SK-N-SH treated with all-trans-retinoic acid at 6 μM for 48 hours (cell line): ENCODE data around the gene MLPH.
"Not testable (repeated sequence)": the region's sequence is repeated elsewhere in the genome, so short reads cannot be mapped to it uniquely, and the experiment has no call there.

Source experiments
- ATAC-seq: fragments of 200-7000 bp; cut with Tn5 transposase; 3 replicates; pipeline ENCODE4 v1.9.1; 2020; ENCODE audit warnings: mild to moderate bottlenecking, moderate library complexity
- ARNTL ChIP-seq: fragments of 450-650 bp; formaldehyde crosslinking; IDR thresholded peaks from 2 replicates; pipeline ENCODE4 v1.5.0; 2020; ENCODE audit warnings: low read depth, mild to moderate bottlenecking, moderate library complexity, borderline replicate concordance
- CREB5 ChIP-seq: fragments of 250-450 bp; sonication (Bioruptor Pico); IDR thresholded peaks from 2 replicates; pipeline ENCODE4 v1.5.1; 2020; ENCODE audit warnings: low read depth, mild to moderate bottlenecking, moderate library complexity
- CSDC2 ChIP-seq: fragments of 250-450 bp; sonication (Bioruptor Pico); IDR thresholded peaks from 2 replicates; pipeline ENCODE4 v1.5.0; 2020; ENCODE audit warnings: mild to moderate bottlenecking, moderate library complexity
- CSRNP3 ChIP-seq: fragments of 250-450 bp; sonication (Bioruptor Pico); IDR thresholded peaks from 2 replicates; pipeline ENCODE4 v1.5.1; 2021; ENCODE audit warnings: mild to moderate bottlenecking, moderate library complexity
- ESRRG ChIP-seq: fragments of 250-450 bp; sonication (Bioruptor Pico); IDR thresholded peaks from 2 replicates; pipeline ENCODE4 v1.6.1; 2021; ENCODE audit warnings: mild to moderate bottlenecking
- GLIS3 ChIP-seq: fragments of 250-450 bp; sonication (Bioruptor Pico); IDR thresholded peaks from 2 replicates; pipeline ENCODE4 v1.5.0; 2020; ENCODE audit warnings: mild to moderate bottlenecking, moderate library complexity
- ISL1 ChIP-seq: fragments of 250-450 bp; sonication (Bioruptor Pico); IDR thresholded peaks from 2 replicates; pipeline ENCODE4 v2.1.2; 2022; ENCODE audit warnings: mild to moderate bottlenecking, moderate library complexity
- OSR1 ChIP-seq: fragments of 250-450 bp; sonication (Bioruptor Pico); IDR thresholded peaks from 2 replicates; pipeline ENCODE4 v1.8.0; 2022; ENCODE audit warnings: moderate library complexity, mild to moderate bottlenecking, inconsistent platforms
- PATZ1 ChIP-seq: fragments of 250-450 bp; sonication (Bioruptor Pico); IDR thresholded peaks from 2 replicates; pipeline ENCODE4 v1.8.0; 2020; ENCODE audit warnings: mild to moderate bottlenecking, moderate library complexity, borderline replicate concordance
- POU6F1 ChIP-seq: fragments of 250-450 bp; sonication (Bioruptor Pico); IDR thresholded peaks from 2 replicates; pipeline ENCODE4 v1.8.0; 2021; ENCODE audit warnings: low read depth, mild to moderate bottlenecking, moderate library complexity, borderline replicate concordance
- PPARA ChIP-seq: fragments of 250-450 bp; sonication (Bioruptor Pico); IDR thresholded peaks from 2 replicates; pipeline ENCODE4 v1.5.0; 2020; ENCODE audit warnings: mild to moderate bottlenecking, borderline replicate concordance
- RARB ChIP-seq: fragments of 250-450 bp; sonication (Bioruptor Pico); IDR thresholded peaks from 2 replicates; pipeline ENCODE4 v1.8.0; 2021; ENCODE audit warnings: mild to moderate bottlenecking, moderate library complexity
- SNAI2 ChIP-seq: fragments of 250-450 bp; sonication (Bioruptor Pico); IDR thresholded peaks from 2 replicates; pipeline ENCODE4 v1.5.0; 2020; ENCODE audit warnings: mild to moderate bottlenecking, moderate library complexity
- TCF4 ChIP-seq: fragments of 250-450 bp; sonication (Bioruptor Pico); IDR thresholded peaks from 2 replicates; pipeline ENCODE4 v1.8.0; 2021; ENCODE audit warnings: mild to moderate bottlenecking, moderate library complexity, borderline replicate concordance
- TOX ChIP-seq: fragments of 250-450 bp; sonication (Bioruptor Pico); IDR thresholded peaks from 2 replicates; pipeline ENCODE4 v1.8.0; 2021; ENCODE audit warnings: mild to moderate bottlenecking, moderate library complexity, borderline replicate concordance
- TSHZ2 ChIP-seq: fragments of 250-450 bp; sonication (Bioruptor Pico); IDR thresholded peaks from 2 replicates; pipeline ENCODE4 v1.5.0; 2020; ENCODE audit warnings: mild to moderate bottlenecking, moderate library complexity
- ZC3H10 ChIP-seq: fragments of 250-450 bp; sonication (Bioruptor Pico); IDR thresholded peaks from 2 replicates; pipeline ENCODE4 v1.5.1; 2021; ENCODE audit warnings: mild to moderate bottlenecking, moderate library complexity
- ZFP3 ChIP-seq: fragments of 250-450 bp; sonication (Bioruptor Pico); IDR thresholded peaks from 2 replicates; pipeline ENCODE4 v1.5.0; 2020; ENCODE audit warnings: mild to moderate bottlenecking, moderate library complexity
- ZFP30 ChIP-seq: fragments of 450-650 bp; formaldehyde crosslinking; IDR thresholded peaks from 2 replicates; pipeline ENCODE4 v1.5.0; 2022; ENCODE audit warnings: mild to moderate bottlenecking, moderate library complexity
- ZNF565 ChIP-seq: fragments of 450-650 bp; formaldehyde crosslinking; conservative IDR thresholded peaks from 2 replicates; pipeline ENCODE4 v1.5.0; 2020; ENCODE audit warnings: low read depth, mild to moderate bottlenecking, moderate library complexity
- ZNF70 ChIP-seq: fragments of 450-650 bp; formaldehyde crosslinking; IDR thresholded peaks from 2 replicates; pipeline ENCODE4 v1.5.0; 2020; ENCODE audit warnings: mild to moderate bottlenecking, moderate library complexity
- ZNF8 ChIP-seq: fragments of 450-650 bp; formaldehyde crosslinking; IDR thresholded peaks from 2 replicates; pipeline ENCODE4 v1.5.0; 2020; ENCODE audit warnings: mild to moderate bottlenecking, moderate library complexity

Gene MLPH

GRCh38 chr2:237466211-237466610 is 20.8 kb upstream of the MLPH start:
- ATAC-seq = peak; percentile 38; the same call in 1 of the 3 replicates

GRCh38 chr2:237467447-237468179 is 19.4 kb upstream of the MLPH start:
- TF ChIP-seq GLIS3 (no peak), ARNTL (CRISPR knock-in tag) (no peak), SNAI2 (CRISPR knock-in tag) (no peak), CREB5 (no peak), ISL1 (no peak), CSRNP3 (CRISPR knock-in tag) (no peak), ZNF70 (CRISPR knock-in tag) (no peak), CSDC2 (no peak), PATZ1 (CRISPR knock-in tag) (no peak), PPARA (CRISPR knock-in tag) (no peak), ZNF565 (CRISPR knock-in tag) (no peak), ZFP3 (CRISPR knock-in tag) (no peak), RARB (CRISPR knock-in tag) (no peak), TCF4 (CRISPR knock-in tag) (no peak), ZC3H10 (CRISPR knock-in tag) (no peak), POU6F1 (CRISPR knock-in tag) (no peak)
- no peak for ATAC-seq

More at GRCh38 chr2:237466211-237466610, 20.8 kb upstream of the MLPH start:
- TF ChIP-seq CSRNP3 (CRISPR knock-in tag) = no peak
- peak; percentile 77; the same call in 1 of the 2 replicates for TF ChIP-seq TCF4 (CRISPR knock-in tag)
- no peak for TF ChIP-seq ZC3H10 (CRISPR knock-in tag)
- no peak for TF ChIP-seq ARNTL (CRISPR knock-in tag)

GRCh38 chr2:237469410-237469809 is 17.6 kb upstream of the MLPH start:
- ATAC-seq = not testable (repeated sequence)

GRCh38 chr2:237469849-237470248 is 17.2 kb upstream of the MLPH start:
- TF ChIP-seq ISL1 (no peak), ZFP30 (CRISPR knock-in tag) (no peak), ZNF8 (CRISPR knock-in tag) (no peak), TSHZ2 (CRISPR knock-in tag) (no peak), TOX (no peak), ZFP3 (CRISPR knock-in tag) (no peak), RARB (CRISPR knock-in tag) (no peak), CSDC2 (no peak), OSR1 (CRISPR knock-in tag) (no peak), PPARA (CRISPR knock-in tag) (no peak), GLIS3 (no peak), ZNF70 (CRISPR knock-in tag) (no peak), ZC3H10 (CRISPR knock-in tag) (no peak), ZNF565 (CRISPR knock-in tag) (no peak), ESRRG (CRISPR knock-in tag) (no peak), ARNTL (CRISPR knock-in tag) (no peak), PATZ1 (CRISPR knock-in tag) (no peak), TCF4 (CRISPR knock-in tag) (no peak)

More at GRCh38 chr2:237469849-237470248, 17.2 kb upstream of the MLPH start:
- ATAC-seq = no peak
